Mucosa of descending colon (tissue), 3 donors: Measurements from ENCODE around the gene LYZL6. TPM values are rescaled to one million over a fixed set of nuclear protein-coding genes. Genes with fewer than 3 reads are reported as not detected.

ENCODE experiments used
- ATAC-seq: fragments of 200-7000 bp; cut with Tn5 transposase; one replicate; pipeline ENCODE4 v1.9.1; 2020; ENCODE audit warnings: mild to moderate bottlenecking, moderate library complexity
- DNase-seq, 3 donors: peaks; one replicate each; pipeline ENCODE4 v3.0.0-alpha.2; 2020
- H3K36me3 ChIP-seq: fragments of 200-600 bp; one replicate; pipeline ENCODE4 v1.8.0; 2021; ENCODE audit warnings: low read depth, mild to moderate bottlenecking
- H3K4me1 ChIP-seq: fragments of 200-600 bp; one replicate; pipeline ENCODE4 v1.8.0; 2021; ENCODE audit warnings: low read depth, mild to moderate bottlenecking
- H3K4me3 ChIP-seq: fragments of 200-600 bp; one replicate; pipeline ENCODE4 v1.8.0; 2021; ENCODE audit warnings: mild to moderate bottlenecking
- H3K9me3 ChIP-seq: fragments of 200-600 bp; one replicate; pipeline ENCODE4 v1.8.0; 2021; ENCODE audit warnings: mild to moderate bottlenecking
- CTCF ChIP-seq: fragments of 200-600 bp; IDR thresholded peaks from one replicate; pipeline ENCODE4 v1.8.0; 2022; ENCODE audit warnings: antibody characterized with exemption, mild to moderate bottlenecking
- intact Hi-C, 2 donors: fragments of 100-400 bp; cut with DNase I in 1 of 2; cut with micrococcal nuclease in 1 of 2; formaldehyde crosslinking; loops; one replicate each; pipeline versions ENCODE4 v1.11.0 to v1.11.1; 2022; cut with DNase I, micrococcal nuclease
- total RNA-seq, 3 donors: library from RNA; stranded (reverse); fragmentation: NEBNext Ultra II Directional in 2 of 3; extraction: Animal tissue kit (Norgen Biotek cat#: 25700) in 2 of 3; gene quantifications; one replicate each; pipeline versions ENCODE4 v1.2.1 to v1.2.4, GENCODE V29; 2021 to 2023
- donor health status: DM: no; HTN: no; CAD: no; lungs with moderate emphysema.
- donor health status: DM: no; HTN: no; CAD: no.
- donor health status: DM: no; HTN: yes; CAD: no.

Gene LYZL6
- total RNA-seq, 3 donors from 2014 or later = not detected

DNA sequence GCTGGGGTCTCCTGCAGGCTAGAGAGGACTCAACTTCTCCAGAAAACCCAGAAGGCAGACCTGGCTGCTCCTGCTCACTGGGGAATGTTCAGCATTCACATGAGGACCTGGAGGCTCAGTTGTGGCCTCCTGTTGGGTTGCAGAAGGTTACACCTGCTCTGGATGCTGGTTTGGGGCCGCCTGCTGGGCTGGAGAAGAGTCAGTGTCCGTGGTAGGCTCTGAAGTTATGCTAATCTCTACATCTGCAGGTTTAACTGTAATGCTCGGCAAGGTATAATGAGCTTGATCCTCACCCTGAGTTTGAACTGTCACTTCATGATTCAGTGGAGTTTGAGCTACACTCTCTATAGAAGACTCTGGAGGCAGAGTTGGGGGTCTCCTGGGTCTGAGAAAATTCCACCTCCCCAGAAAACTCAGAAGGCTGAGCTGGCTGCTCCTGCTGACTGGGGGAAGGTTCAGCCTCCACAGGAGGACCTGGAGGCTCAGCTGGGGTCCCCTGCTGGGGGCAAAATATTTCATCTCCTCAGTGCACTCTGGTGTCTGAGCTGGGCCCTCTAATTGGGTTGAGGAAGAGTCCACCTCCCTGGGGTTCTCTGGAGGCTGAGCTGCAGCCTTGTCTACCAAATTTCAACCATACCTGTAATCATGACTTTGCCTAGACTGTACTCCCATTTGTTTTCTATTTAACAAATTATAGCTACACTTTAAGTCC, 36.4 kb downstream of the LYZL6 start:
- intact Hi-C loops = no loop called here
- no peak for TF ChIP-seq CTCF
- Histone ChIP-seq H3K9me3 (no peaks in the 10 kb centered on the region), H3K4me3 (no peak overlapping the region), H3K4me1 (no peaks in the 10 kb centered on the region), H3K36me3 (no peaks in the 10 kb centered on the region)
- ATAC-seq = no peak
- DNase-seq = no peak

DNA sequence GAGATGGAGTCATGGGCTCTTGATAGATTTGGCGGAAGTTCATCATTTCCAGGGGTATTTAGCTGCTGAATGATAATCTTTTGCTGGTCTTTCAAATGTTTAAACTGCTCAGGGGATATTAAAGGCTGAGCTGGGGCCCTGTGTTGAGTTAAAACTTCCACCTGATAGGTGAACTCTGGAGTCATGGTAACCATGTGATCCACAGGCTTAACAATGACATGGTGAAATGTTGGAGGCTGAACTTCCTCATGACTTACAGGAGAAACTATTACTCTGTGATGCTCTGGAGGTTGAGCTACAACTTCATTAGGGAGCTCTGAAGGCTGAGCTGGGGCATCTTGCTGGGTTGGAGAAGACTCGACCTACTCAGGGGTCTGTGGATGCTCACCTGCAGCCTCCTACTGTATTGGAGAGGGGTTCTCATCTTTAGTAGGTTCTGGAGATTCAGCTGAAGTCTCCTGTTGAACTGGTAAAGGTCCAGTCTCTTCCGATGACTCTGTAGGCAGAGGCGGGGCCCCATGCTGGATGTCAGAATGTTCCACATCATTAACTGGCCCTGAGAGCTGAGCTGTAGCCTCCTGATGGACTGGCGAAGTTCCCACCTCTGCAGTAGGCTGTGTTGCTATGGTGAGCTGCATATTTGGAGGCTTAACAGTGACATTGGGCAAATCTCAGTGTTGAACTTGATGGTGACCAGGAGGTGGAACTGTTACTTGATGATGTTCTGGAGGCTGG, 37.2 kb downstream of the LYZL6 start:
- DNase-seq = no peak
- no peak for TF ChIP-seq CTCF
- ATAC-seq = no peak

GRCh38 chr17:35903451-35903850, 40.1 kb downstream of the LYZL6 start:
- no peaks in the 10 kb centered on the region for H3K4me1 ChIP-seq
- DNase-seq (no peak), ATAC-seq (no peak)
- H3K36me3 ChIP-seq = no peaks in the 10 kb centered on the region
- no peak overlapping the region for H3K4me3 ChIP-seq
- intact Hi-C loops = no loop called here
- H3K9me3 ChIP-seq = no peaks in the 10 kb centered on the region
- no peak for TF ChIP-seq CTCF

More for the DNA sequence above, 37.2 kb downstream of the LYZL6 start:
- Histone ChIP-seq H3K36me3 (no peaks in the 10 kb centered on the region), H3K9me3 (no peaks in the 10 kb centered on the region), H3K4me1 (no peaks in the 10 kb centered on the region), H3K4me3 (no peak overlapping the region)
- intact Hi-C loops = no loop called here

DNA sequence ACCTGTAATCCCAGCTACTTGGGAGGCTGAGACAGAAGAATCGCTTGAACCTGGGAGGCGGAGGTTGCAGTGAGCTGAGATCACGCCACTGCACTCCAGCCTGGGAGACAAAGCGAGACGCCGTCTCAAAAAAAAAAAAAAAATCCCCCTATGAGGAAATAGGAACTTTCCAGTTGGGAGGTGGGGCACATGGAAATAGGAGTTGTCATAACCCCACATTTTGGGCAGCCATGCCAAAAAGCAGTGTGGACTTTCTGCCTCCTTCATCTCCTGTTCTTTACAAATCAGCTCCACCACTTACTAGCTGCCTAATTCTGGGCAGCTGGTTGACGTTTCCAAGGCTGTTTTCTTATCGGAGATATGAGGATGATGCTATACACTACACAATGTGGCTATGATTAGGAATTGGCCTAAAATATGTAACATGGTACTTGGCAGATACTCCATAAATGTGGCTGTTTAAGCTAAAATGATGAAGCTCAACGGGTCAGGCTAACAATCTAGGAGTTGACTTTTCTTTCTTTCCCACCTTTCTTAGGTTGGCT, 41.8 kb downstream of the LYZL6 start:
- DNase-seq (no peak), ATAC-seq (no peak)
- Histone ChIP-seq H3K4me1 (no peaks in the 10 kb centered on the region), H3K4me3 (no peak overlapping the region), H3K9me3 (no peaks in the 10 kb centered on the region), H3K36me3 (no peaks in the 10 kb centered on the region)
- intact Hi-C loops = no loop called here
- no peak for TF ChIP-seq CTCF

DNA sequence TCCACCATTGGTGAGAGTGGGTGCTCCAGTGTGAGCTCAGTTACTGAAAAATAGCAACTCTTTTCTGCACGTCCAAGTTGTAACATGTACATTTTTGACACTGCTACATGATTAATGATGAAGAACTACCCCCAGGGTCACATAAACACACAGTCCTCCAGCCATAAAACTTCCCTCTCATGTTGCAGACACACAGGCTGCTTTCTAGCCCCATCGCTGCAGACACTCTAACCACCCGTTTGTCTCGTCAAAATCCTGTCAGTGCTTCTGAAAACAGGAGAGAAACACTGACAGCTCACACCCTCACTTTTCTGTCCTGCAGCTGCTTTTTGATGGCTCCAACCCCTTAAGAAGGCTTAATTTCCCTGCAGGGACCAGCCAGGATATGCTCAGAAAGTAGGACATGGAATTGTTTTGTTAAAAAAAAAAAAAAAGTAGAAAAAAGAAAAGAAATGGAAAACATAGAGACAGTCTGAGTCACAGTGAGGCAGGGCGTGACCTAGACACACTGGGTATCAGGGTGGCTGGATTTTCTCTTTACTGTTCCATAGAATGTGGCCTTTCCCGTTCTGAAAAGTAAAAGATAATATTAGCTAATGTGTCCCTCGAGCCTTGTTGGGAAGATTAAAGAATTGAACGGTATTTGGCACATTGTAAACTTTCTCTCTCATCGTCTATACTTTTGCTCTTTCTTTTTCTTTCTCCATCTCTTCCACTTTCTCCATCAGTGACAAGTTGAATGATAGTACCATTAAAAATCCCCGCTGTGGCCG, 42.6 kb downstream of the LYZL6 start:
- H3K9me3 ChIP-seq = no peaks in the 10 kb centered on the region
- H3K4me3 ChIP-seq = no peak overlapping the region
- intact Hi-C loops = no loop called here
- H3K36me3 ChIP-seq = no peaks in the 10 kb centered on the region
- no peak for TF ChIP-seq CTCF
- DNase-seq = no peak
- ATAC-seq = peak; percentile 31
- H3K4me1 ChIP-seq = no peaks in the 10 kb centered on the region
